GM12891 (cell line): ENCODE measurements around the gene BCL7B.

Experiments used
- POLR2A ChIP-seq: IDR thresholded peaks from 2 replicates; pipeline ENCODE4 v1.6.1; 2011; ENCODE audit warnings: low read depth, low read length, control low read depth
- POLR2AphosphoS5 ChIP-seq: IDR thresholded peaks from 2 replicates; pipeline ENCODE4 v1.6.1; 2011; ENCODE audit warnings: low read depth, low read length, control low read depth
- SPI1 ChIP-seq: IDR thresholded peaks from 2 replicates; pipeline ENCODE4 v1.6.1; 2011; ENCODE audit warnings: low read depth, low read length, control low read depth

DNA sequence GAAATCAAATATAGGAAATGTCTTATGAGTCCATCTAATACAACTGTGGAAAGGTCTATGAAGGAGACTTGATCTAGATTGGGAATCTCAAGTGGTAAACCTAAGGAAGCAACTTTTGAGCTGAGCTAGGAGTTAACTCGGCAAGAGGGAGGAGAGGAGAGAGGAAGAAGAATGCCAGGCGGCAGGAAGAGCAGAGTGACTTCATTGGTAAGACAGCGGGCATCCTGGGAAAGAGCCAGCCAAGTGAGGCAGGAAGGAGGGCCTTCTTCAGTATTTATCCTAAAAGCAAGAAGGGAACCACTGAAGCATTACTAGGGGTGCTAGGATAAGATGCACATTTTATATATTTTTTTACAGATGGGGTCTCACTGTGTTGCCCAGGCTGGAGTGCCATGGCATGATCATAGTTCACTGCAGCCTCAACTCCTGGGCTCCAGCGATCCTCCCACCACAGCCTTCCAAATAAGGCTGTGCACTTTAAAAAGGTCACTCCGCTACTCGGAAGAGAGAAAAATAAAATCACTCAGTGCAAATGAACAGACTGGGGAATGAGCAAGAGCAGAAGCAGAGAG, 2.0 kb downstream of the BCL7B start:
- no peak for TF ChIP-seq POLR2A
- no peak for TF ChIP-seq SPI1
- TF ChIP-seq POLR2AphosphoS5, result no peak
